Measurements from ENCODE around the gene DERL3.

- TF ChIP-seq POLR2AphosphoS5 (IDR thresholded peaks at IDR 0.05) (no peak), CTCF (IDR thresholded peaks at IDR 0.05 in 8 of 11, conservative IDR thresholded peaks at IDR 0.05 in 3 of 11) (no peak)
These were observed 44.9 kb upstream of the DERL3 start for GRCh38 chr22:23883658-23884057.
